ENCODE data around the gene CTPS2.

CTPS2 gene

DNA sequence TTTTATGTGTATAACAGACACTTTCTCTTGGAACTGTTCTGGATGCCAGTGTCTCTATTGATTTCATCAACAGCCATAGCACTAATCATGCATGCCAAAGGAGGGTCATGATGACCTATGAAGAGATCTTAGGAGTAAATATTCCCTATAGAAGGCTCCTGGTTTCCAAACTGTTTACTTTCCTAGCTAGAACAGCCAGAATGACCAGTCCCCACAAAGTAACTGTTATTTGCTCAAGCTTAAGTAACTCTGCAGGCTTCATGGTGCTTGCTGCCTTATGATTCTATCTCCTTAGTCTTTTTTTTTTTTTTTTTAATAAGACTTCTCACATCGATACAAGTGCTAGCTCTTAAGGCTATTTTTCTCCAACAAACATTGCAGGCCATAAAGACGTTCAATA lies 50.1 kb downstream of the CTPS2 start:
- no peak for TF ChIP-seq CTCF (IDR thresholded peaks at IDR 0.05; ENCODE audit: insufficient read depth, low read length, poor library complexity, severe bottlenecking)
- Histone ChIP-seq H3K4me3 (replicated peaks; ENCODE audit: low read depth, low read length) (no peak overlapping the region), H3K27me3 (replicated peaks; ENCODE audit: control insufficient read depth, insufficient read depth, low read length) (no peaks in the 10 kb centered on the region), H3K36me3 (ENCODE audit: control insufficient read depth, insufficient read depth, low read length) (no peaks in the 10 kb centered on the region; the same call in 1 of the 2 replicates)
- no peak for DNase-seq (ENCODE audit: extremely low read depth, insufficient read length)

DNA sequence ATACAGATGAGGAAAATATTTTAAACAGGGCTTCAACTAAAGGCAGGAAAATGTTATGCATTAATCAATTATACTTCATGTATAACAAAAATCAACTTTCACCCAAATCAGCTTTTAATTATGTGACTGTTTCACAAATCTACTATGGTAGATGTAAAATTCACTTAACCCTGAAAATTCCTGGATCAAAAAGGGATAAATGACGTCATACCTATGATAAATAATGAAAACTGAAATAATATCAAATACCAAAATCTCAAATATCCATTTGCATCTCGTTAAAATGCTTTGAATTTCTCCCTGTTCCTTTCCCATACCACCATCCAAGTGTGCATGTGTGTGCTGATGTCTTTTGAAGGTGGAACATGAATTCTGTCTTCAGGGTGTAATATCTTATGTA lies 51.0 kb downstream of the CTPS2 start:
- Histone ChIP-seq H3K27me3 (replicated peaks; ENCODE audit: control insufficient read depth, insufficient read depth, low read length) (no peaks in the 10 kb centered on the region), H3K4me3 (replicated peaks; ENCODE audit: low read depth, low read length) (no peak overlapping the region), H3K36me3 (ENCODE audit: control insufficient read depth, insufficient read depth, low read length) (no peaks in the 10 kb centered on the region; the same call in 1 of the 2 replicates)
- TF ChIP-seq CTCF (IDR thresholded peaks at IDR 0.05; ENCODE audit: insufficient read depth, low read length, poor library complexity, severe bottlenecking), result no peak
- DNase-seq (ENCODE audit: extremely low read depth, insufficient read length), result no peak

DNA sequence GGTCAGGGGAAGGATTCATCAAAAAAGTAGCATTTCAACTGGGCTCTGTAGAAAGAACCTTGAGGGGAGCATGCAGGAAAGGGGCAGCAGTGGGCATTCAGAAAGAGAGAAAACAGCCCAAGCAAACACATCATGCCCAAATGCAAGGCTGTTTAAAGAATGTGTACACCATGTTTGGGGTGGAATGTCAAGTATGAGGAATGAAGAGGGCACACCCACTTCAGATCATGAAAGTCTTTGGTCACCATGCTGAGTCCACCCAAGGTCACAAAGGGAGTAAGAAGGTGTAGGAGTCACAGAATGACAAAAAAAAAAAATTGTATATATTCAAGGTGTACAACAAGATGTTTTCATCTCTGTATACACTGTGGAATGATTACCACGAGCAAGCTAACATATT lies 53.1 kb downstream of the CTPS2 start:
- Histone ChIP-seq H3K36me3 (ENCODE audit: control insufficient read depth, insufficient read depth, low read length) (no peaks in the 10 kb centered on the region), H3K27me3 (replicated peaks; ENCODE audit: control insufficient read depth, insufficient read depth, low read length) (no peaks in the 10 kb centered on the region), H3K4me3 (replicated peaks; ENCODE audit: low read depth, low read length) (no peak overlapping the region)
- no peak for TF ChIP-seq CTCF (IDR thresholded peaks at IDR 0.05; ENCODE audit: insufficient read depth, low read length, poor library complexity, severe bottlenecking)
- no peak for DNase-seq (ENCODE audit: extremely low read depth, insufficient read length)

DNA sequence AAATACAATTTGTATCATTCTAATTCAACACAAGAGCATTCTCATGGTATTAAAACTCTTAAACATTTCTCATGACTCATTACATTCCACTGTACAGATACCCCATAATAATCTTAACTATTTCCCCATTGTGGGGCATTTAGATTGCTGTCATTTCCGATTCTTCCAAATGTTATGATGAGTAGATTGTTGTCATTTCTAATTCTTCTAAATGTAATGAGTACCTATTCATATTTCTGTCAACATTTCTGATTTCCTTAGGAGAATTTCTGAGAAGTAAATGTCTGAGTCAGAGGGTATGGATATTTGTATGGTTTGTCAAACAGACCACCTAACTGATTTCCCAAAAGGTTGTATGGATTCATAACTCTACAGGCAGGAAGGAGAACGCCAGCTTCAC lies 54.2 kb downstream of the CTPS2 start:
- Histone ChIP-seq H3K4me3 (replicated peaks; ENCODE audit: low read depth, low read length) (no peak overlapping the region), H3K36me3 (ENCODE audit: control insufficient read depth, insufficient read depth, low read length) (no peaks in the 10 kb centered on the region), H3K27me3 (replicated peaks; ENCODE audit: control insufficient read depth, insufficient read depth, low read length) (no peaks in the 10 kb centered on the region)
- no peak for DNase-seq (ENCODE audit: extremely low read depth, insufficient read length)
- no peak for TF ChIP-seq CTCF (IDR thresholded peaks at IDR 0.05; ENCODE audit: insufficient read depth, low read length, poor library complexity, severe bottlenecking)

GRCh38 chrX:16654093-16654492 lies 58.4 kb downstream of the CTPS2 start:
- H3K36me3 ChIP-seq (ENCODE audit: control insufficient read depth, insufficient read depth, low read length), result no peaks in the 10 kb centered on the region
- no peak for DNase-seq (ENCODE audit: extremely low read depth, insufficient read length)
- TF ChIP-seq CTCF (IDR thresholded peaks at IDR 0.05; ENCODE audit: insufficient read depth, low read length, poor library complexity, severe bottlenecking), result no peak
- no peaks in the 10 kb centered on the region for H3K27me3 ChIP-seq (replicated peaks; ENCODE audit: control insufficient read depth, insufficient read depth, low read length)
- no peak overlapping the region for H3K4me3 ChIP-seq (replicated peaks; ENCODE audit: low read depth, low read length)

DNA sequence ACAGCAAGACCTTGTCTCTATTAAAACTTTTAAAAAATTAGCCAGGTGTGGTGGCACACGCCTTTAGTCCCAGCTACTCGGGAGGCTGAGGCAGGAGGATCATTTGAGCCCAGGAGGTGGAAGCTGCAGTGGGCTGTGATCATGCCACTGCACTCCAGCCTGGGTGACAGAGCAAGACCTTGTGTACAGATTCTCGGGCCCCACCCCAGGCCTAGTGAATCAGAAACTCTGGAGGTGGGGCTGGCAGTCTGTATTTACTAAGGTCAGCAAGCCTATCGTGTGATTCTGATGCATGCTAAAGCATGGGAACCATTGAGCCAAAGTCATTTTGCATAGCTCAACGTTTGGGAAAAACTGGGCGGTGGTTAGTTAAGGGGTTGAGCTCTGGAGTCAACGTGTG lies 59.0 kb downstream of the CTPS2 start:
- DNase-seq (ENCODE audit: extremely low read depth, insufficient read length), result no peak
- TF ChIP-seq CTCF (IDR thresholded peaks at IDR 0.05; ENCODE audit: insufficient read depth, low read length, poor library complexity, severe bottlenecking), result no peak
- Histone ChIP-seq H3K27me3 (replicated peaks; ENCODE audit: control insufficient read depth, insufficient read depth, low read length) (no peaks in the 10 kb centered on the region), H3K36me3 (ENCODE audit: control insufficient read depth, insufficient read depth, low read length) (no peaks in the 10 kb centered on the region), H3K4me3 (replicated peaks; ENCODE audit: low read depth, low read length) (no peak overlapping the region)

All from GM06990 (cell line).